Common myeloid progenitor, CD34-positive (primary cell): ENCODE data around the gene L3MBTL3.

Experiments
- CTCF ChIA-PET: fragments of 350-600 bp; sonication (Branson Sonifier 250); formaldehyde crosslinking; loops from one replicate; lab custom pipeline; 2021; ENCODE audit warnings: antibody characterized with exemption; lab: Charles Lee
- POLR2A ChIA-PET: fragments of 350-600 bp; sonication (Branson Sonifier 250); formaldehyde crosslinking; loops from one replicate; lab custom pipeline; 2021; ENCODE audit warnings: antibody characterized with exemption; lab: Charles Lee
- DNase-seq, 3 donors: peaks; one replicate each; pipeline versions ENCODE4 v3.0.0 to v3.0.0-alpha.2; 2013
- H3K27ac ChIP-seq, 2 experiments: 1 replicate in 1 of 2; 2 replicates in 1 of 2; pipeline ENCODE4 v1.7.0; 2013; ENCODE audit warnings: inconsistent platforms in 2 of 2, low read length in 2 of 2, mild to moderate bottlenecking in 2 of 2, low read depth in 1 of 2, moderate library complexity in 1 of 2; ENCODE audit not compliant: severe bottlenecking in 2 of 2, insufficient read depth in 1 of 2, poor library complexity in 1 of 2
- H3K27me3 ChIP-seq, 5 experiments: replicated peaks in 2 of 5; 1 replicate in 3 of 5; 2 replicates in 2 of 5; pipeline versions ENCODE4 v1.6.1 to v1.7.0; 2013; ENCODE audit warnings: low read length in 4 of 5, mild to moderate bottlenecking in 2 of 5, moderate library complexity in 2 of 5, inconsistent platforms in 1 of 5; ENCODE audit not compliant: insufficient read depth in 5 of 5, control insufficient read depth in 4 of 5
- H3K36me3 ChIP-seq, 4 experiments: 1 replicate in 2 of 4; 2 replicates in 2 of 4; pipeline versions ENCODE4 v1.6.1 to v1.7.0; 2013; ENCODE audit warnings: low read length in 3 of 4, control low read depth in 1 of 4, mild to moderate bottlenecking in 1 of 4; ENCODE audit not compliant: control insufficient read depth in 4 of 4, insufficient read depth in 4 of 4
- H3K4me1 ChIP-seq, 4 experiments: 1 replicate in 3 of 4; 2 replicates in 1 of 4; pipeline versions ENCODE4 v1.6.1 to v1.7.1; 2013; ENCODE audit warnings: low read length in 3 of 4, mild to moderate bottlenecking in 3 of 4, control low read depth in 1 of 4, inconsistent platforms in 1 of 4, moderate library complexity in 1 of 4; ENCODE audit not compliant: control insufficient read depth in 4 of 4, insufficient read depth in 4 of 4; ENCODE audit errors: control extremely low read depth in 1 of 4
- H3K4me3 ChIP-seq, 7 experiments: 1 replicate in 4 of 7; 2 replicates in 3 of 7; pipeline versions ENCODE4 v1.5.1 to v1.7.0; 2013; ENCODE audit warnings: mild to moderate bottlenecking in 7 of 7, low read length in 6 of 7, moderate library complexity in 6 of 7, inconsistent platforms in 2 of 7, low read depth in 2 of 7, control low read depth in 1 of 7; ENCODE audit not compliant: insufficient read depth in 4 of 7, control insufficient read depth in 1 of 7; ENCODE audit errors: extremely low read depth in 1 of 7
- H3K9me3 ChIP-seq, 5 experiments: 1 replicate in 4 of 5; 2 replicates in 1 of 5; pipeline versions ENCODE4 v1.6.1 to v1.7.1; 2013; ENCODE audit warnings: low read length in 4 of 5, mild to moderate bottlenecking in 2 of 5, inconsistent platforms in 1 of 5, low read depth in 1 of 5, moderate library complexity in 1 of 5; ENCODE audit not compliant: control insufficient read depth in 4 of 5, insufficient read depth in 2 of 5; ENCODE audit errors: control extremely low read depth in 1 of 5
- WGBS: methylation state at CpG from one replicate; pipeline ENCODE4 v1.1.5; 2013; ENCODE audit not compliant: insufficient coverage; 5-methylcytosine and 5-hydroxymethylcytosine counted together

Gene L3MBTL3

DNA sequence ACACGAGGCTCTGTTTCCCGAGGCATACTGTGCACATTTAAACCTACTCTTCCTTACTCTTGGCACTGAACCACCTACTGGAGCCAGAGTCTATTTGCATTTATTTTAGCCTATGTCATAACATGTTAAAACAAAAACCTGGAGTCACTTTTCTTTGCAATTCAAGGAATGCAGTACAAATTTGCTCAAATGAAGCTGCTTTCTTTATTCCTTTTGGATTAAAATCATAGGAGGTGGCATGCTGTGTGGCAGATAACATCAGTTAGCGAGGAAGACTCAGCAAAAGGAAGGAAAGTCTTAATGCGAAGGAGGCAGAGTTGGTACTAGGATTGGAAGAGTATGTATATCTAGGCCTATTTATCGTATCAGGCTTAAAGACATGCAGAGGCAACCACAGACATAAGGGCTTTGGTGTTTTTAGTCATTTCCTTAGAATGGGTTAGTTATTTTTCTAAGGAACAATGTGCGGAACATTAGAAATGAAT, 111.4 kb downstream of the L3MBTL3 start:
- DNase-seq: no peak
- ChIA-PET POLR2A (no interaction called here), CTCF (no interaction called here)
- H3K9me3 ChIP-seq: no peaks in the 10 kb centered on the region
- 100% methylated on average over 4 of the region's 6 CpGs for WGBS
- H3K36me3 ChIP-seq: peaks cover 0 to 14% (median 4%) of the 10 kb centered on the region in 4 experiments
- H3K4me1 ChIP-seq: no peaks in the 10 kb centered on the region
- no peak overlapping the region for H3K4me3 ChIP-seq
- no peak overlapping the region for H3K27ac ChIP-seq
- no peaks in the 10 kb centered on the region for H3K27me3 ChIP-seq

GRCh38 chr6:130132286-130132701, 113.9 kb downstream of the L3MBTL3 start:
- Histone ChIP-seq H3K36me3 (peaks cover 0 to 22% (median 12%) of the 10 kb centered on the region in 4 experiments), H3K4me3 (no peak overlapping the region), H3K4me1 (no peaks in the 10 kb centered on the region), H3K9me3 (no peaks in the 10 kb centered on the region), H3K27me3 (no peaks in the 10 kb centered on the region), H3K27ac (no peak overlapping the region)
- POLR2A ChIA-PET: no interaction called here
- 72% methylated on average over 3 of the region's 6 CpGs for WGBS
- CTCF ChIA-PET: interaction anchor here (0.6 kb wide), 1 partner anchor 163 kb away, joined by 3 read pairs; no protein-coding TSS in a partner anchor
- DNase-seq: no peak

- Histone ChIP-seq H3K4me3 (no peak overlapping the region), H3K27ac (no peak overlapping the region), H3K9me3 (no peaks in the 10 kb centered on the region), H3K27me3 (no peaks in the 10 kb centered on the region), H3K4me1 (no peaks in the 10 kb centered on the region), H3K36me3 (peaks cover 3 to 26% (median 11%) of the 10 kb centered on the region in 4 experiments)
- ChIA-PET CTCF (interaction anchor here (1.0 kb wide), 1 partner anchor 12 kb away, joined by 3 read pairs; no protein-coding TSS in a partner anchor), POLR2A (no interaction called here)
- 67% methylated on average over 1 of the region's 2 CpGs for WGBS
- no peak for DNase-seq
These were observed 116.2 kb downstream of the L3MBTL3 start for GRCh38 chr6:130134582-130134981.

DNA sequence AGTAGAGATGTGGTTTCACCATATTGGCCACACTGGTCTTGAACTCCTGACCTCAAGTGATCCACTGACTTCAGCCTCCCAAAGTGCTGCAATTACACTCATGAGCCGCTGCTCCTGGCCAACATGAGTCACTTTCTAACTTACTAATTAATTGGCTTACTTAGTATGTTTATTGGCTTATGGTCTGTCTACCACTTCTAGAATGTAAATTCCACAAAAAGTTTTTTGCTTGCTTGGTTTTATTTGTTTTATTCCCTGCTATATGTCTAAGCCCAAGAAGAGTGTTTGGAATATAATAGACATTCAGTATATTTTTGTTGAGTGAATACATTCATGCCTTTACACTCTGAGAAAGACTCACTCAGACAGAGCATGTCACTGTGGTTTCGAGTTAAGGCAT, 118.4 kb downstream of the L3MBTL3 start:
- no peak overlapping the region for H3K4me3 ChIP-seq
- no peak overlapping the region for H3K27ac ChIP-seq
- WGBS: 100% methylated on average over 1 of the region's 2 CpGs
- H3K4me1 ChIP-seq: no peaks in the 10 kb centered on the region
- POLR2A ChIA-PET: no interaction called here
- H3K36me3 ChIP-seq: peaks cover 3 to 31% (median 10%) of the 10 kb centered on the region in 4 experiments
- H3K27me3 ChIP-seq: no peaks in the 10 kb centered on the region
- no peaks in the 10 kb centered on the region for H3K9me3 ChIP-seq
- DNase-seq: no peak
- CTCF ChIA-PET: interaction anchor here (0.7 kb wide), 1 partner anchor 61 kb away, joined by 3 read pairs; no protein-coding TSS in a partner anchor

GRCh38 chr6:130138116-130138908, 119.9 kb downstream of the L3MBTL3 start:
- Histone ChIP-seq H3K36me3 (peaks cover 3 to 33% (median 11%) of the 10 kb centered on the region in 4 experiments), H3K9me3 (no peaks in the 10 kb centered on the region), H3K27ac (no peak overlapping the region), H3K27me3 (no peaks in the 10 kb centered on the region), H3K4me3 (no peak overlapping the region), H3K4me1 (no peaks in the 10 kb centered on the region)
- 98% methylated on average over 4 of the region's 7 CpGs for WGBS
- no peak for DNase-seq
- POLR2A ChIA-PET: no interaction called here
- CTCF ChIA-PET: no interaction called here

- Histone ChIP-seq H3K4me3 (no peak overlapping the region), H3K4me1 (no peaks in the 10 kb centered on the region), H3K36me3 (peaks cover 3 to 38% (median 12%) of the 10 kb centered on the region in 4 experiments), H3K9me3 (no peaks in the 10 kb centered on the region), H3K27ac (no peak overlapping the region), H3K27me3 (no peaks in the 10 kb centered on the region)
- ChIA-PET POLR2A (no interaction called here), CTCF (no interaction called here)
- WGBS: 80% methylated on average over 1 of the region's 3 CpGs
- no peak for DNase-seq
These were observed 120.5 kb downstream of the L3MBTL3 start for GRCh38 chr6:130138909-130139242.

DNA sequence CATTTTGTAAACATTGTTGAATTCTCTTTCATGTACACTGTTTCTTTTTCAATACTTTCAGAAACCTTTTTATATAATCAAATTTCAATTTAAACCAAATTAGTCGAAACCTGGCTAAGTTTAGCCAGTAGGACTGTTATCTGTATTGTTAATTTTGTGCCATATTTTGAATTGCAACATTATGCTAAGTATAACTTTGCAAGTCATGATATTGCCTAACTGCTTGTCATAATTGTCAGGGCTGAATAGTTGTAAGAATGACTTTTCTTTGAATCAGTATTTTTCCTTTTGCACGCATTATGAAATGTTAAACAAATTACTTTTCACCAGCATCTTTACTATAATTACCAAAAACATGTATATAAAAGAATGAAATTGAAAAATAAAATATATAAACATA, 121.7 kb downstream of the L3MBTL3 start:
- no peaks in the 10 kb centered on the region for H3K4me1 ChIP-seq
- H3K27me3 ChIP-seq: no peaks in the 10 kb centered on the region
- CTCF ChIA-PET: no interaction called here
- no peak overlapping the region for H3K4me3 ChIP-seq
- POLR2A ChIA-PET: no interaction called here
- H3K9me3 ChIP-seq: no peaks in the 10 kb centered on the region
- peaks cover 3 to 39% (median 13%) of the 10 kb centered on the region in 4 experiments for H3K36me3 ChIP-seq
- DNase-seq: peak in 2 of 3 donors; percentile 28 to 56
- no peak overlapping the region for H3K27ac ChIP-seq
- WGBS: no CpG with 5 or more reads among the region's 2 CpGs
